Left lung (tissue), 10 donors: Measurements from ENCODE around the gene CCDC196. TPM values are rescaled to one million over a fixed set of nuclear protein-coding genes. Genes with fewer than 3 reads are reported as not detected.
"Not testable (repeated sequence)": the region's sequence is repeated elsewhere in the genome, so short reads cannot be mapped to it uniquely, and the experiment has no call there.

Experiments used
- ATAC-seq: fragments of 200-7000 bp; cut with Tn5 transposase; one replicate; pipeline ENCODE4 v1.9.1; 2020; ENCODE audit warnings: moderate library complexity
- DNase-seq, 4 donors: peaks; one replicate each; pipeline ENCODE4 v3.0.0-alpha.2; 2013 to 2020
- H3K27ac ChIP-seq, 2 donors: fragments of 200-600 bp; sonication (generic) in 1 of 2; one replicate each; pipeline versions ENCODE4 v1.5.0 to v1.8.0; 2020 to 2021
- H3K27me3 ChIP-seq, 2 donors: fragments of 200-600 bp; sonication (generic) in 1 of 2; one replicate each; pipeline versions ENCODE4 v1.5.0 to v1.8.0; 2020 to 2021
- H3K36me3 ChIP-seq, 2 donors: fragments of 200-600 bp; sonication (generic) in 1 of 2; one replicate each; pipeline versions ENCODE4 v1.5.0 to v1.8.0; 2020 to 2021
- H3K4me1 ChIP-seq, 2 donors: fragments of 200-600 bp; one replicate each; pipeline ENCODE4 v1.8.0; 2021
- H3K4me3 ChIP-seq, 2 donors: fragments of 200-600 bp; sonication (generic) in 1 of 2; one replicate each; pipeline versions ENCODE4 v1.5.0 to v1.8.0; 2020 to 2021; ENCODE audit warnings: mild to moderate bottlenecking in 1 of 2
- H3K9me3 ChIP-seq, 2 donors: fragments of 200-600 bp; sonication (generic) in 1 of 2; one replicate each; pipeline versions ENCODE4 v1.5.0 to v1.8.0; 2020 to 2021
- CTCF ChIP-seq, 2 donors: fragments of 200-600 bp; sonication (generic) in 1 of 2; IDR thresholded peaks; one replicate each; pipeline versions ENCODE4 v1.5.0 to v1.8.0; 2021; ENCODE audit warnings: antibody characterized with exemption in 2 of 2
- intact Hi-C, 2 donors: fragments of 100-400 bp; cut with DNase I; formaldehyde crosslinking; loops; one replicate each; pipeline versions ENCODE4 v1.11.2 to v1.14.2; 2022
- polyA plus RNA-seq, 6 donors: library from polyadenylated mRNA; unstranded; fragments of 120-200 nt; gene quantifications; one replicate each; pipeline ENCODE4 v1.2.1, GENCODE V29; 2013; ENCODE audit not compliant: insufficient read length in 6 of 6
- total RNA-seq, 2 donors: library from RNA; stranded (reverse); fragmentation: NEBNext Ultra II Directional; extraction: Animal tissue kit (Norgen Biotek cat#: 25700); gene quantifications; one replicate each; pipeline ENCODE4 v1.2.1, GENCODE V29; 2021
- donor health status: DM: no; HTN: yes; CAD: no.
- donor health status: DM: no; HTN: no; CAD: no.

Gene CCDC196
- total and polyA plus RNA-seq, 8 donors, result 0.18 to 0.32 TPM; not detected in 6

DNA sequence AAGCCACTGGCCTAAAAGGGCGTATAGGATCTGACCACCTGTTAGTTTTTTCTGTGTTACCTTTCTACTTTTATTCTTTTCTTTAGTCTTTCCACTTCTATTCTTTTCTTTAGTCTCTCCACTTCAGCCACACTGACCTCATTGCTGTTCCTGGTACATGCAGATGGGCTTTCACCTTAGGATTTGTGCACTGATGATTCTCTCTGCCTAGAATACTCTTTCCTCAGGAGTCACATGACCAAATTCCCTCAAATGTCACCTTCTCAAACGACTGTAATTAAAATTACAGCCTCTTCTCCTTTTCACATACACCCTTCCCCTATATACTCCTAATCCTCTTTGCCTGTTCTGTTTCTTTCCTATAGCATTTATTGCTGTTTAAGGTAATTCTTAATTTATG is 57.8 kb downstream of the CCDC196 start:
- H3K27me3 ChIP-seq, result no peaks in the 10 kb centered on the region
- DNase-seq (no peak), ATAC-seq (peak; percentile 50)
- H3K27ac ChIP-seq, result no peak overlapping the region
- intact Hi-C loops, result no loop called here
- no peaks in the 10 kb centered on the region for H3K9me3 ChIP-seq
- no peaks in the 10 kb centered on the region for H3K4me1 ChIP-seq
- TF ChIP-seq CTCF (IDR thresholded peaks at IDR 0.05), result no peak
- no peak overlapping the region for H3K4me3 ChIP-seq
- no peaks in the 10 kb centered on the region for H3K36me3 ChIP-seq

GRCh38 chr14:66545191-66545590 is 59.0 kb downstream of the CCDC196 start:
- ATAC-seq, H3K27ac ChIP-seq, H3K9me3 ChIP-seq, intact Hi-C loops, H3K27me3 ChIP-seq, H3K36me3 ChIP-seq, H3K4me1 ChIP-seq, H3K4me3 ChIP-seq: not testable (repeated sequence)
- peak in 1 of 4 donors; percentile 29 for DNase-seq

DNA sequence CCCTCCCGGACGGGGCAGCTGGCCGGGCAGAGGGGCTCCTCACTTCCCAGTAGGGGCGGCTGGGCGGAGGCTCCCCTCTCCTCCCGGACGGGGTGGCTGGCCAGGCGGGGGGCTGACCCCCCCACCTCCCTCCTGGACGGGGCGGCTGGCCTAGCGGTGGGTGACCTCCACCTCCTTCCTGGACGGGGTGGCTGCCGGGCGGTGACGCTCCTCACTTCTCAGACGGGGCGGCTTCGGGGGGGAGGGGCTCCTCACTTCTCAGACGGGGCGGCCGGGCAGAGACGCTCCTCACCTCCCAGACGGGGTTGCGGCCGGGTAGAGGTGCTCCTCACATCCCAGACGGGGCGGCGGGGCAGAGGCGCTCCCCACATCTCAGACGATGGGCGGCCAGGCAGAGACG is 59.6 kb downstream of the CCDC196 start:
- peak in 1 of 4 donors; percentile 65 for DNase-seq
- ATAC-seq, H3K4me1 ChIP-seq, H3K36me3 ChIP-seq, H3K4me3 ChIP-seq, H3K27me3 ChIP-seq, intact Hi-C loops, H3K27ac ChIP-seq, H3K9me3 ChIP-seq: not testable (repeated sequence)

Other genes starting within 250 kb of the CCDC196 start
- 10 to 100 TPM; 24.5 to 31.1 TPM for gene GPHN, start 21.8 kb downstream of the CCDC196 start, total RNA-seq
- gene GPHN, start 21.8 kb downstream of the CCDC196 start, polyA plus RNA-seq, result 10 to 100 TPM; 22.6 to 29.9 (median 25.4) TPM